A549 (cell line): ENCODE results near the gene WDR43.

Source experiments
- POLR2A ChIP-seq: IDR thresholded peaks from 2 replicates; pipeline ENCODE4 v1.6.1; 2012; ENCODE audit warnings: mild to moderate bottlenecking, low read length
- ZNF302 ChIP-seq: fragments of 250-450 bp; sonication (Bioruptor Pico); IDR thresholded peaks from 2 replicates; pipeline ENCODE4 v1.9.0; 2021; ENCODE audit warnings: inconsistent platforms, mild to moderate bottlenecking, moderate library complexity

DNA sequence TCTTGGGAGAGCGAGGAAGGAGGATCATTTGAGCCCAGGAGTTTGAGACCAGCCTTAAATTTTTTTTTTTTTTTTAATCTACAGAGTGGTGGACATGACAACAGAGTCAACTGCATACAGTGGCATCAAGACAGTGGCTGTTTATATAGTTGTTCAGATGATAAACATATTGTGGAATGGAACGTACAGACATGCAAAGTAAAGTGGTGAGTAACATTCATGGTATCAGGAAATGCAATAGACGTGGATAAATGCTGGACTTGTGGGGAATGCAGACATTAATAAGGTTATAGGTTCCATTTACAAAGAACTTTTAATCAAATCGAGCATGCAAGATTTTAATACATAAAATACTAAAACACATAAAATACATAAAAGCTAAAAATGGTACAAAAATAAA, 11.9 kb downstream of the WDR43 start:
- TF ChIP-seq ZNF302 (CRISPR knock-in tag): no peak
- no peak for TF ChIP-seq POLR2A
